Measurements from ENCODE around the gene PBX1.

Gene PBX1

GRCh38 chr1:164672588-164672987 lies 113.6 kb downstream of the PBX1 start:
- no peak for DNase-seq

GRCh38 chr1:164673584-164674214 lies 114.7 kb downstream of the PBX1 start:
- no peak for DNase-seq

GRCh38 chr1:164675342-164675904 lies 116.4 kb downstream of the PBX1 start:
- DNase-seq = no peak

GRCh38 chr1:164678136-164678700 lies 119.2 kb downstream of the PBX1 start:
- DNase-seq = no peak

GRCh38 chr1:164682570-164682969 lies 123.6 kb downstream of the PBX1 start:
- DNase-seq = no peak

GRCh38 chr1:164683235-164683634 lies 124.3 kb downstream of the PBX1 start:
- DNase-seq = no peak

- DNase-seq = no peak
Observed at GRCh38 chr1:164685266-164686035, 126.5 kb downstream of the PBX1 start.

- DNase-seq = no peak
Observed at GRCh38 chr1:164687777-164688176, 128.8 kb downstream of the PBX1 start.

GRCh38 chr1:164688791-164689190 lies 129.8 kb downstream of the PBX1 start:
- no peak for DNase-seq

GRCh38 chr1:164689672-164690511 lies 130.9 kb downstream of the PBX1 start:
- DNase-seq = no peak

- DNase-seq = no peak
Observed at GRCh38 chr1:164692420-164692819, 133.4 kb downstream of the PBX1 start.

- DNase-seq = no peak
Observed at GRCh38 chr1:164693564-164694359, 134.8 kb downstream of the PBX1 start.

GRCh38 chr1:164694505-164694904 lies 135.5 kb downstream of the PBX1 start:
- no peak for DNase-seq

- DNase-seq = no peak
Observed at GRCh38 chr1:164695956-164696665, 137.1 kb downstream of the PBX1 start.

- DNase-seq = no peak
Observed at GRCh38 chr1:164699815-164700491, 141.0 kb downstream of the PBX1 start.

GRCh38 chr1:164700683-164701082 lies 141.7 kb downstream of the PBX1 start:
- DNase-seq = no peak

- DNase-seq = no peak
Observed at GRCh38 chr1:164701189-164701761, 142.3 kb downstream of the PBX1 start.

- DNase-seq = no peak
Observed at GRCh38 chr1:164702216-164702615, 143.2 kb downstream of the PBX1 start.

GRCh38 chr1:164702664-164703063 lies 143.7 kb downstream of the PBX1 start:
- DNase-seq = no peak

- DNase-seq = no peak
Observed at GRCh38 chr1:164703463-164703862, 144.5 kb downstream of the PBX1 start.
